Osteoblast (primary cell): ENCODE data around the gene MCTP2. TPM values are rescaled to one million over a fixed set of nuclear protein-coding genes. Genes with fewer than 3 reads are reported as not detected.

Source experiments
- DNase-seq: peaks from one replicate; pipeline ENCODE4 v3.0.0; 2011; ENCODE audit warnings: low spot score, mixed read lengths; ENCODE audit not compliant: insufficient read length; ENCODE audit errors: missing footprints
- H2AFZ ChIP-seq: 2 replicates; pipeline ENCODE4 v1.6.0; 2011; ENCODE audit warnings: mild to moderate bottlenecking, low read length
- H3K27ac ChIP-seq: 2 replicates; pipeline ENCODE4 v1.5.1; 2011; ENCODE audit warnings: mild to moderate bottlenecking, low read depth, low read length, moderate library complexity
- H3K27me3 ChIP-seq: 2 replicates; pipeline ENCODE4 v1.6.0; 2012; ENCODE audit warnings: mild to moderate bottlenecking, control low read depth, inconsistent platforms, low read length, moderate library complexity; ENCODE audit not compliant: insufficient read depth
- H3K36me3 ChIP-seq: 2 replicates; pipeline ENCODE4 v1.5.1; 2011; ENCODE audit warnings: mild to moderate bottlenecking, low read length, control low read depth, moderate library complexity; ENCODE audit not compliant: insufficient read depth
- H3K4me1 ChIP-seq: 2 replicates; pipeline ENCODE4 v1.5.1; 2011; ENCODE audit warnings: mild to moderate bottlenecking, low read length, control low read depth, moderate library complexity; ENCODE audit not compliant: insufficient read depth
- H3K4me2 ChIP-seq: 2 replicates; pipeline ENCODE4 v1.6.0; 2011; ENCODE audit warnings: mild to moderate bottlenecking, low read length; ENCODE audit not compliant: insufficient read depth
- H3K4me3 ChIP-seq: fragments of 200-600 bp; sonication (generic); 3 replicates; pipeline ENCODE4 v1.5.1; 2012; ENCODE audit warnings: mild to moderate bottlenecking, low read length, inconsistent platforms; ENCODE audit not compliant: insufficient read depth
- H3K79me2 ChIP-seq: 2 replicates; pipeline ENCODE4 v1.6.0; 2012; ENCODE audit warnings: mild to moderate bottlenecking, low read length, control low read depth, inconsistent platforms; ENCODE audit not compliant: insufficient read depth
- H3K9me3 ChIP-seq: 2 replicates; pipeline ENCODE4 v1.5.1; 2011; ENCODE audit warnings: low read depth, low read length, control low read depth
- H4K20me1 ChIP-seq: 2 replicates; pipeline ENCODE4 v1.6.0; 2012; ENCODE audit warnings: mild to moderate bottlenecking, low read length, control low read depth; ENCODE audit not compliant: insufficient read depth
- CTCF ChIP-seq: IDR thresholded peaks from 2 replicates; pipeline ENCODE4 v1.5.1; 2011; ENCODE audit warnings: mild to moderate bottlenecking, low read depth, low read length, moderate library complexity; ENCODE audit errors: extremely low read depth
- total RNA-seq: library from RNA; depleted of rRNA; stranded (reverse); fragments of >200 nt; gene quantifications from 2 replicates; pipeline ENCODE4 v1.2.3, GENCODE V29; 2012

The MCTP2 gene
- total RNA-seq, 1 donor: 16.3 TPM

DNA sequence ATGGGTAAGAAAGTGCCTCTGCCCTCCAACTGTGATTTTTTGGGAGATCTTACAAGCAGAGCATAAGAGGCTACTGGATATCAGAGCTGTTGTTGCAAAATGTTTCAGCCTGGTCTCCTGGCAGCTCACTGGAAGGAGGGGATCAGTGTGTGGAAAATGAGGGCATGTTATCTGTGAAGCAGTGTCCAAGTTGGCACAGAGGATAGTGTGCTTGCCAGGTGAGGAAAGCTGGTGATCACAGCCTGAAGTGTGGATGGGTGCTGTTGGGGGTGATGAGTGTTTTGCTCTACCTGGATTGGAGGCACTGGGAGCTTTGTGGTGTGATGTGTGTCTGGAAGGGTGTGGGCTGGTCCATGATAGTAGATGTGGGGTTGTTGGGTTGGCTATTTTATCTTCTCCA lies 69.3 kb downstream of the MCTP2 start:
- no peaks in the 10 kb centered on the region for H4K20me1 ChIP-seq
- no peaks in the 10 kb centered on the region for H3K9me3 ChIP-seq
- H3K79me2 ChIP-seq: no peaks in the 10 kb centered on the region
- H3K4me2 ChIP-seq: no peak overlapping the region
- no peaks in the 10 kb centered on the region for H3K4me1 ChIP-seq
- H3K4me3 ChIP-seq: no peak overlapping the region
- H3K36me3 ChIP-seq: no peaks in the 10 kb centered on the region
- no peak overlapping the region for H2AFZ ChIP-seq
- no peaks in the 10 kb centered on the region for H3K27me3 ChIP-seq
- H3K27ac ChIP-seq: no peak overlapping the region
- no peak for TF ChIP-seq CTCF
- DNase-seq: no peak

DNA sequence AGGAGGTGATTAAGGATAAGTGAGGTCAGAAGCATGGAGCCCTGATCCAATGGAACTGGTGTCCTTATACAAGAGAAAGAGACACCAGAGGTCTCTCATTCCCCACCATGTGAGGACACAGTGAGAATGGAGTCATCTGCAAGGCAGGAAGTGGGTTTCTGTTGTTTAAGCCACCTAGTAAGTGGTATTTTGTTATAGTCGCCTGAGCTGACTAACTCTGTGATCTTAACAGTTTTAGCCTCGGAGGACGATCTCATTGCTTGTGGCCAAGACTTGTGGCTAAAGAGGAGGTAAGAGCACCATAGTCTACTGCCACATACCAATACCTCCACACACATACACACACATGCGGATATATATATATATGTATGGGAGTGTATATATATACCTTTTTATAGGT lies 73.8 kb downstream of the MCTP2 start:
- Histone ChIP-seq H3K4me3 (no peak overlapping the region), H3K36me3 (no peaks in the 10 kb centered on the region), H3K4me1 (no peaks in the 10 kb centered on the region), H2AFZ (no peak overlapping the region), H3K79me2 (no peaks in the 10 kb centered on the region), H3K27ac (no peak overlapping the region), H3K27me3 (no peaks in the 10 kb centered on the region), H4K20me1 (no peaks in the 10 kb centered on the region), H3K4me2 (no peak overlapping the region), H3K9me3 (no peaks in the 10 kb centered on the region)
- TF ChIP-seq CTCF: no peak
- no peak for DNase-seq

- no peaks in the 10 kb centered on the region for H4K20me1 ChIP-seq
- H3K79me2 ChIP-seq: no peaks in the 10 kb centered on the region
- no peaks in the 10 kb centered on the region for H3K4me1 ChIP-seq
- H3K4me2 ChIP-seq: no peak overlapping the region
- no peaks in the 10 kb centered on the region for H3K9me3 ChIP-seq
- no peak for DNase-seq
- no peaks in the 10 kb centered on the region for H3K36me3 ChIP-seq
- no peaks in the 10 kb centered on the region for H3K27me3 ChIP-seq
- TF ChIP-seq CTCF: no peak
- no peak overlapping the region for H2AFZ ChIP-seq
- no peak overlapping the region for H3K4me3 ChIP-seq
- H3K27ac ChIP-seq: peak overlapping the region; percentile 11
Observed at GRCh38 chr15:94306700-94307650, 75.6 kb downstream of the MCTP2 start.

GRCh38 chr15:94312946-94313345 lies 81.6 kb downstream of the MCTP2 start:
- H3K4me2 ChIP-seq: no peak overlapping the region
- no peak for TF ChIP-seq CTCF

More at GRCh38 chr15:94312946-94313345, 81.6 kb downstream of the MCTP2 start:
- H3K36me3 ChIP-seq: no peaks in the 10 kb centered on the region
- DNase-seq: no peak
- no peak overlapping the region for H2AFZ ChIP-seq
- no peaks in the 10 kb centered on the region for H3K79me2 ChIP-seq
- no peaks in the 10 kb centered on the region for H4K20me1 ChIP-seq
- H3K4me3 ChIP-seq: no peak overlapping the region
- H3K27me3 ChIP-seq: no peaks in the 10 kb centered on the region
- no peaks in the 10 kb centered on the region for H3K9me3 ChIP-seq
- no peak overlapping the region for H3K27ac ChIP-seq
- no peaks in the 10 kb centered on the region for H3K4me1 ChIP-seq
